ENCODE data around the gene MT1M. TPM values are rescaled to one million over a fixed set of nuclear protein-coding genes. Genes with fewer than 3 reads are reported as not detected.

Gene MT1M
- total RNA-seq, 1 experiment from 2014 or later: not detected

DNA sequence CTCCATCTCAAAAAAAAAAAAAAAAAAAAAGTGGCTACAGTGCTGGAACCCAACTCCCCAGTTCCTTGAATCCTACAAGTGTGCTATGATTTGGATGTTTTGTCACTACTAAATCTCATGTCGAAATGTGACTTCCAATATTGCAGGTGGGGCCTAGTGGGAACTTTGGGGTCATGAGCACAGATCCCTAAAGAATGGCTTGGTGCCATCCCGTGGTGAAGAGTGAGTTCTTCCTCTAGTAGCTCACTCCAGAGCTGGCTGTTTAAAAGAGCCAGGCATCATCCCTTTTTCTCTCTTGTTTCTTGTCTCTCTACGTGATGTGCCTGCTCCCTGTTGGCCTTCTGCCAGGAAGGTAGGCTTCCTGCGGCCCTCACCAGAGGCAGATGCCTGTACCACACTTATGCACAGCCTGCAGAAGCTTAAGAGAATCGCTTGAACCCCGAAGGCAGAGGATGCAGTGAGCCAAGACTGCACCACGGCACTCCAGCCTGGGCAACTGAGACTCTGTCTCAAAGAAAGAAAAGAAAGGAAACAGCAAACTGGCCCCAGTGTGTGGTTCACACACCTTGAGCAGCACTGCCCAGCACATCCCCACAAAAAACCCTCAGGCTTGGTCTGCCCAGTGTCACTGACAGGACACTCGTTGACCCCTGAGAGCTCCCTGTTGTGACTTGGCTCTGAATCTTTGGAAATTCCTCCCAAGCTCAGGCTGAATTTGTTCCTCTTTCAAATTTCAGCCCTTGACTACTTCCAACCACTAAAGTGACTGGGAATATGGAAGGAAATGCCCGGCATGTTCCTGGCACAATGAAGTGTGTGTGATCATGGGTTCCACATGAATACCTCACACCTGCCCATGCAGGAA lies 3.7 kb upstream of the MT1M start:
- DNase-seq (ENCODE audit: low spot score): no peak

DNA sequence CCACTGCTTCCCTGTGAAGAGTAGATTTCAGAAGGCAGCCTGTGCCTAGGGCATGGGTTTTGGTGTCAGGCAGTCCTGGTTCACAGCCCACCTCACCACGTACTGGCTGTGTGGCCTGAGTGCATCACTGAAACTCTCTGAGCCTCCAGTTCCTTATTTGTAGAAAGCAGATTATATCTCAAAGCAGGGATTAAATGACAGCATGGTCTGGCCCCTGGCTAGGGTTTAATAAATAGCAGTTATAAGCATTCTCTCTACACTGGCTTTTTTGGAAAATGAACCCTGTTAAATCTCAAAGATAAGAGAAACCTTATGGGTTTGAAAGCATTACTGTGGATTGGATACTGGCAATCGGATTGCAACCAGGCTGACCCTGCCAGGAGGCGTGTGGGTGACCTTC lies 2.9 kb upstream of the MT1M start:
- no peak for DNase-seq (ENCODE audit: low spot score)

DNA sequence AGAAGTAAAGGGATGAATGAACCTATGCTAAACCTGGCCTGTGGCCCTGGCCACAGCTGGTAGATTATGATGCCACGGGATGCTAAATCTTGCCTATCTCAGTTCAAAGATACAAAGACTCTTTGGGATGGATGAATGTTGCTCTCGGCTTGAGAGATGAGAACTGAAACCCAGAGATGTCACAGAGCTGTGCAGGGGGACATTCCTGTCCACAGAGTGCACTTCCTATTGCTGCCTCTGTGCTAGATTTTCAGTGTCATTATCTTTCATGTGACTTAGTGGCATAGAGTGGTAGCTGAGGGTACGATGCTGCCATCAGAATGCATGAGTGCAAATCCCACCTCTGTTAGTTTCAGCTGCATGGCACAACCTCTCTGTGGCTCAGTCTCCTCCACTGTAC lies 2.3 kb upstream of the MT1M start:
- no peak for DNase-seq (ENCODE audit: low spot score)

DNA sequence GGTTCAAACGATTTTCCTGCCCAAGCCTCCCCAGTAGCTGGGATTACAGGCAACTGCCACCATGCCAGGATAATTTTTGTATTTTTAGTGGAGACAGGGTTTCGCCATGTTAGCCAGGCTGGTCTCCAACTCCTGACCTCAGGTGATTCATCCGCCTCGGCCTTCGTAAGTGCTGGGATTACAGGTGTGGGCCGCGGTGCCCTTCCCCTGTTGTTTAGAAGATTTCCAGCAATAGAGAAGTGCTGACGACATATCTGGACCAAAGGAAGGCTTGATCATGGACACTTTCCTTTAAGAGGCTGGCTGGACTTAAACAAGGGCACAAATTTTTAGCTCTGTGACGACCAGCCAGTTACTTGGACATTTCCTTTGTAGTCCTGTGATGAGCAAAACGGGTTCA lies 1.3 kb upstream of the MT1M start:
- no peak for DNase-seq (ENCODE audit: low spot score)

DNA sequence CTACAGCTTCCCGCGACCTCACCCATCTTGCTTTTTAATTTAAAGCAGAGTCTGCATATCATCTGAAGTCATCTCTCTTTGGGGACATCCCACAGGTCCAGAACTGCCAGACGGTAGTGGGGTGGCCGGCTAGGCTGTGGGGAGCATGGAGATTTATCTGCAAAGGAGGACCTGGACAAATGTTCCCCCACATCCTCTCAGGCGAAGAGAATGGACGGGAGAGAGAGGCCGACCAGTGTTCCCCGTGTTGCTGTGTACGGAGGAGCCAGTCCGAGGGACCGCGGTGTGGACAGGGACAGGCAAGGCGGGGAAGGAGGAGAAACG lies 665 bp upstream of the MT1M start:
- no peak for DNase-seq (ENCODE audit: low spot score)

DNA sequence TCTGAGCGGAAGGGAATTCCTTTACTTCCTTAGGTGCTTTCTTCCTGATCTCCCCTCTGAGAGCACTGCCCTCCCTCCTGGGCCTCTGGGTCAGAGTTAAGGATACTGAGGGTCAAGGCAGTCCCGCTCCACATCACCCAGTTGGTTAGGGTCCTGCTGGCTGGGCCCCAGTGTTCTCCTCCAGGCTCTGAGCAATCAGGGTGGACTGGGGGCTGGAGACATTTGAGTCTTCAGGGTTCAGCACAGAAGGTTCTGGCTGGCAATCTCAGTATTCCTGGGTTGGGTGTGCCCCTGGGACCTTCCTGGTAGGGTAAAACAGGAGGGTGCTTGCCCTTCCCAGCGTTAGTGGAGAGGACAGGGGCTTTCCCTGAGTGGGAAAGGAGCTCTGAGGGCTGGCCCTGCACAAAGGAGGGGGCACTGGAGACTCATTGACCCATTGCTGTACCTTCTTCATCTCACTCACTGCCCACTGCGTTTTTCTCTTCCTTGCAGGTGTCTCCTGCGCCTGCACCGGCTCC lies 448 bp downstream of the MT1M start:
- DNase-seq (ENCODE audit: low spot score): no peak

DNA sequence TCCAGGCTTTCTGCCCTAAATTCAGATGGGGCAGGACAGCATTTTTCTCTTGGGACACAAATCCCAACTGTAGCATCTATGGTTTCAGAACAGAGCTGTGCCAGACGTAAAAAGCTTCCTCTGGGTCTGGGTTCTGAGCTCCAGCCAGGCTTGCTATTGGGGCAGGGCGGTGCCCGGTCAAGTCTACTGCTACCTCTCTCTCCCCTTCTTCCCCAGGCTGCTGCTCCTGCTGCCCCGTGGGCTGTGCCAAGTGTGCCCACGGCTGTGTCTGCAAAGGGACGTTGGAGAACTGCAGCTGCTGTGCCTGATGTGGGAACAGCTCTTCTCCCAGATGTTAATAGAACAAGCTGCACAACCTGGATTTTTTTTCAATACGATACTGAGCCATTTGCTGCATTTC lies 1.1 kb downstream of the MT1M start:
- DNase-seq (ENCODE audit: low spot score): no peak

DNA sequence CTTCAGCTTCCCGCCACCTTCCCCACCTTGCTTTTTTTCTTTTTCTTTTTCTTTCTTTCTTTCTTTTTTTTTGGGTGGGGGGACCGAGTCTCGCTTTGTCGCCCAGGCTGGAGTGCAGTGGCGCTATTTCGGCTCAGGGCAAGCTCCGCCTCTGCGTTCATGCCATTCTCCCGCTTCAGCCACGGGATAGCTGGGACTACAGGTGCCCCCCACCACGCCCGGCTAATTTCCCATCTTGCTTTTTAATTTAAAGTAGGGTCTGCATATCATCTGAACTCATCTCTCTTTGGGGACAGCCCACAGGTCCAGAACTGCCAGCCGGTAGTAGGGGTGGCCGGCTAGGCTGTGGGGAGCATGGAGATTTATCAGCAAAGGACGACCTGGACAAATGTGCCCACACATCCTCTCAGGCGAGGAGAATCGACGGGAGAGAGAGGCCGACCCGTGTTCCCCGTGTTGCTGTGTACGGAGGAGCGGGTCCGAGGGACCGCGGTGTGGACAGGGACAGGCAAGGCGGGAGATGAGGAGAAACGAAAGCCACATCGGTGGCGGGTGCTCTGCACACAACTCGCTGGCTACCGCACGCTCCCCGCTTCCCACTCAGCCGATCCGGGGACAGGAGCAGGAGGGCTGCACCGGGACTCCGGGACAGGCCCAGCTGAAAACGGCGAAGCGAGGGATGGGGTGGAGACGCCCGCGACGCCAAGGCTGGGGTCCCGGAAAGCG lies 2.4 kb downstream of the MT1M start:
- no peak for DNase-seq (ENCODE audit: low spot score)

DNA sequence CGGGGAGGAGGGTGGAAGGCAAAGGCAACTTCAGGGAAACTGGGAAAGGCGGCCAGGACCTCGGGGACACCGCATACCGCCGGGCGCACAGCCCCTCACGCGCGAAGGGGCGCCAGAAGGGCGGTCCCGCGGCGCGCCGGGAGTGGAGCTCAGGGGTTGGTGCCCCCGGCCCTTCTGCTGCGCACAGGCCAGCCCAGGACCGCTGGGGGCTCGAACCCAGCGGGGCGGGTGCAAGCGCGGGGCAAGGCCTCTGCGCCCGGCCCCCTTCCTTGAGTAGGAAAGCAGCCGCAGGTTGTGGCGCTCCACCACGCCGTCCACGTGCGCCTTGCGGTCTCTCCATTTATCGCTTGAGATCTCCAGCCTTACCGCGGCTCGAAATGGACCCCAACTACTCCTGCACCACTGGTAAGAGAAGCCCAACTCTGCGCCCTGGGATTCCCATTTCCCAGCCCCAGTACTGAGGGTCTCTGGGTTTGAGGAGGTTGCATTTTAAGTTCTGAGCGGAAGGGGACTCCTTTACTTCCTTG lies 3.0 kb downstream of the MT1M start:
- DNase-seq (ENCODE audit: low spot score): no peak

DNA sequence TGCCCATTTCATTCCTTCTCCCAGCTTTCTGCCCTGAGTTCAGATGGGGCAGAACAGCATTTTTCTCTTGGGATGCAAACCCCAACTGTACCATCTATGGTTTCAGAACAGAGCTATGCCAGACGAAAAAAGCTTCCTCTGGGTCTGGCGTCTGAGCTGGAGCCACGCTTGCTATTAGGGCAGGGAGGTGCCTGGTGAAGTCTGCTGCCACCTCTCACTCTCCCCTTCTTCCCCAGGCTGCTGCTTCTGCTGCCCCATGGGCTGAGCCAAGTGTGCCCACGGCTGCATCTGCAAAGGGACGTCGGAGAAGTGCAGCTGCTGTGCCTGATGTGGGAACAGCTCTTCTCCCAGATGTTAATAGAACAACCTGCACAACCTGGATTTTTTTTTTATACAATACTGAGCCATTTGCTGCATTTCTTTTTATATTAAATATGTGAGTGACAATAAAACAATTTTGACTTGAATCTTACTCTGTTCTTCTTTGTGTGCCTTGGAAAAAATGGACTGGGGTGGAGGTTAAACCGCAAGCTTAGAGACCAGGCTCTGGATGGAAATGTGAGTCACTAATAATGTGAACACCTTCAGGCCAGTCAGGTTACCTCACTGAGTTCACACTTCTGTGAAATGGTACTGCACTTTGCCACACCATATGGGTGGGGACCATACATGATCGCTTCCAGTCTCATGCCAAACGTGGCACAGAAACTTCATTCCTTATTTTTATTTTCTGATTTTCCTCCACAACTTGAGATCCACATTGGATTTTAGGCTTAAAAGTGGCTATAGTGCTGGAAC lies 4.4 kb downstream of the MT1M start:
- DNase-seq (ENCODE audit: low spot score): no peak

DNA sequence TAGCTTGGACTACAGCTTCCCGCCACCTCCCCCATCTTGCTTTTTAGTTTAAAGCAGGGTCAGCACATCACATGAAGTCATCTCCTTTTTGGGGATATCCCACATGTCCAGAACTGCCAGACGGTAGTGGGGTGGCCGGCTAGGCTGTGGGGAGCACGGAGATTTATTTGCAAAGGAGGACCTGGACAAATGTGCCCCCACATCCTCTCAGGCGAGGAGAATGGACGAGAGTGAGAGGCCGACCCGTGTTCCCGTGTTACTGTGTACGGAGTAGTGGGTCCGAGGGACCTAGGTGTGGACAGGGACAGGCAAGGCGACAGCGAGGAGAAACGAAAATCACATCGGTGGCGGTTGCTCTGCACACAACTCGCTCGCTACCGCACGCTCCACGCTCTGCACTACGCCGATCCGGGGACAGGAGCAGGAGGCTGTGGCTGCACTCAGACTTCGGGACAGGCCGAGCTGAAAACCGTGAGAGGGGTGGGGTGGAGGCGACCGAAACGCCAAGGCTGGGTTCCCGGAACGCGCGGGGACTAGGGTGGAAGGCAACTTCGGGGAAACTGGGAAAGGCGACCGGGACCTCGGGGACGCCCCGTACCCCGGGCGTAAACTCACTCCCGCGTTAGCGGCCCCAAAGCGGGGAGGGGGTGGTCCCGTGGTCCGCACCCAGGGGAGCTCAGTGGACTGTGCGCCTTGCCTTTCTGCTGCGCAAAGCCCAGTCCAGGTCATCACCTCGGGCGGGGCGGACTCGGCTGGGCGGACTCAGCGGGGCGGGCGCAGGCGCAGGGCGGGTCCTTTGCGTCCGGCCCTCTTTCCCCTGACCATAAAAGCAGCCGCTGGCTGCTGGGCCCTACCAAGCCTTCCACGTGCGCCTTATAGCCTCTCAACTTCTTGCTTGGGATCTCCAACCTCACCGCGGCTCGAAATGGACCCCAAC lies 5.6 kb downstream of the MT1M start, which contains the start of gene MT1A:
MT1A (plus strand) TSS at position 853 of the 937 bp plus-strand sequence; CDS start at position 926, 73 bp downstream.
- no peak for DNase-seq (ENCODE audit: low spot score)

DNA sequence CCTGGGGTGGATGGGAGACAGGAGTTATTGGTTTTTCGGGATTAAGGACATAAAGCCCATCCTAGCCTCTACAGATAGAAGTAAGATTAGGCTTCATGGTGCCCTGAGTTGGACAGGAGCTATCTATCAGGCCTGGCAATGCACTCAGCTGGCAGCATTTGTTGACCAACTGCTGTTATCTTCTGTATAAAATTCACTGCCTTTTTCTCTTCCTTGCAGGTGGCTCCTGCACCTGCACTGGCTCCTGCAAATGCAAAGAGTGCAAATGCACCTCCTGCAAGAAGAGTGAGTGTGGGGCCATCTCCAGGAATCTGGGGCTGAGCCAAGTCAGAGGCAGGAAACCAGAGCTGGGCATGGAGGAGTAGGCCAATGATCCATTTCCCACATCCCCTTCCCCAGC lies 6.6 kb downstream of the MT1M start:
- no peak for DNase-seq (ENCODE audit: low spot score)

DNA sequence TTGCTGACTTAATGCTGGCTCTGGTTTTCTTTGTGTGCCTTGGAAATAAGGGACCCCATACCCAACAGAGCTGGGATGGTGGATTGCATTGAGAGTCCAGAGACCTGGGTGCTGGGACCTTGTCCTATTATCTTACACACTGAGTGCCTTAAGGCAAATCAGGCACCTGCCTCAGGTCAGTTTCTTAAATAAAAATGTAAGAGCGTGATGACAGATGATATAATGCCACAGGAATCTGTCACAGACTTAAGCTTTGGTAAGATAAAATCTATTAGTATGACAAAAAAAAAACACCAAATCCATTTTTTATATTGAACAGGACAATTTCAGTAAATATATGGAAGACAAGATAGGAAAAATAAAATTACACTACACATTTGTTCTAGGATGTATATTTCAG lies 7.6 kb downstream of the MT1M start:
- no peak for DNase-seq (ENCODE audit: low spot score)

DNA sequence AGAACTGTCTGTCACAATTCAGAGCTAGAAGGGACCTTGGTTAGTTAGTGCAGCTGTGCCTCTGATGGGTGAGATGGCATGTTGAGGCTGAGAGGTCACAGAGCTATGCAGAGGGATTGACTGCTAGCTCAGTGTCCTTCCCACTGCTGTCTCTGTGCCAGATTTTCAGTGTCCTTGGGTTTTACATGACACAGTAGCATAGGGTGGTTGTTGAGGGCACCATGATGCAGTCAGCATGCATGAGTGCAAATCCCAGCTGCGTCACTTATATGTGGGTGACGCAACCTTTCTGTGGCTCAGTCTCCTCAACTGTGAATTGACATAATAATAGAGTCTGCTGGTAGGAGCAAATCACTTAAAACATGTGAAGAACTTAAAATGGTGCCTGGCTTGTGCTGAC lies 8.7 kb downstream of the MT1M start:
- DNase-seq (ENCODE audit: low spot score): no peak

DNA sequence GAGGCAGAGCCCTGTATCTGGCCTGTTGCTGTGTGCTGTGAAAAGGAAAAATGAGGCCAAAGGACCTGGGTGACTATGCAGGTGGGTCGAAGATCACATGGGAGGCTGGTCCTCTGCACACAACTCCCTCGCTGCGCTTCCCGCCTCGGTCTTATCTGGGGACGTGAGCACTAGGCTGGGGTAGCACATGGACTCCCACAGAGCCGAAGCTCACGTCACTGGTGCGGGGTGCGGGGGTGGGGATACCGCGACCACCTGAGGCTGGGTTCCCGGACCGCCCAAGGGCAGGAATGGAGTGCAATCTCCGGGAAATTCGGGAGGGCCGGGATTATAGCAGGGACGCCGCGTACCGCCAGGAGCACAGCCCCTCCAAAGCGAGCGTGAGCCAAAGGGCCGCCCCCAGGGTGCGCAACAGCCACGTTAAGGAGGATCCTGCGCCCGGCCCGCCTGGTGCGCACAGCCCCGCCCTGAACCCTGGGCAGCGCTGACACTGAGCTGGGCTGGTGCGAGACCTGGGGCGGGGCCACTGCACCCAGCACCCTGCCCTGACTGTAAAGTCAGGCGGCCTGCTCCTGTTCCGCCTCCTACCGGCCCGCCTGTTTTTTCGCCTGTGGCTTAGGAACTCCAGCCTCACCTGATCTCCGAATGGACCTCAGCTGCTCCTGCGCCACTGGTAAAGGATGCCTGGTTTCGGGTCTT lies 10.8 kb downstream of the MT1M start:
- no peak for DNase-seq (ENCODE audit: low spot score)

DNA sequence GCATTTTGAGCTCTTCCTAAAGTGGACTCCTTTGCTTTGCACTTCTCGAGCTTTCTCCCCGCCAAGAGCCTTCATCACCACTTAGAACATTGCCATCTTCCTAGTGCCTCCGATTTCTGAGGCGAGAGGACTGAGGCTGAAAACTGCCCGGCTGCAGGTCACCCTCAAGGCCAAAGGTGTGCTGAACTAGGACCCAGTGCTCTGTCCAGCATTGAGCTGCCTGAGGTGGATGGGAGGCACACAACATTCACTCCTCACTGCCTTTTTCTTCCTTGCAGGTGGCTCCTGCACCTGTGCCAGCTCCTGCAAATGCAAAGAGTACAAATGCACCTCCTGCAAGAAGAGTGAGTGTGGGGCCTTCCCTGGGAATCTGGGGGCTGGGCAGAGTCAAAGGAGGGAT lies 11.4 kb downstream of the MT1M start:
- no peak for DNase-seq (ENCODE audit: low spot score)

DNA sequence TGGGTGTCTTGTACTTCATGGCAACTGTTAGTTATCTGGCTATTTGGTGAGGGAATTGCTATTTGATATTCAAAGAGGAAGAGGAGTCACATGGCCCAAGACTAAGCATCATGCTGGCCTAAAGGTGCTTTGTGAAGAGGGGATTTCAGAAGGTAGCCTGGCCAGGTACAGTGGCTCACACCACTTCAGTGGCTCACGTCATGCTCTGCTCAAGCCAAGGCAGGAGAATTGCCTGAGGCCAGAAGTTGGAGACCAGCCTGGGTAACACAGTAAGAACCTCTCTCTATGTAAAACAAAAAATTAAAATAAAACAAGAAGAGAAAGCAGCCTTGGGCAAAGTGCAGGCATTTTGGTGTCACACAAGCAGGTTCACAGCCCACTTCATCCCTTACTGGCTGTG lies 12.9 kb downstream of the MT1M start:
- DNase-seq (ENCODE audit: low spot score): no peak

DNA sequence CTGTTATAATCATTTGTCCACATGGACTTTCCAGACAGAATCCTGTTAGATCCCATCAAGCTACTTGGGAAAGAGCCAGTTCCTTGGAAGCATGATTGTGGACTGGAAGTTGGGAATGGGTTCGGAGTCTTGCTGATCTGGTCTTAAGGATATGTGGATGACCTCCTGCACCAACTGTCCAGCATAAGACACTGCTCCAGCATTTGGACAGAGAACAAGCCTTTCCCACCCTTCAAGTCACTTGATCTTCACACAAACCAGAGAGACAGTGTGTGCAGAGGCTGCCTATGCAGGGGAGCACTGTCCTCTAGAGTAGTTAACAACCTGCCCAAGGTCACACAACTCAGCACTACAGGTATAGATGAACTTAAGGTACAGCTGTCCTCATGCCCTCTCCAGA lies 13.4 kb downstream of the MT1M start:
- no peak for DNase-seq (ENCODE audit: low spot score)

DNA sequence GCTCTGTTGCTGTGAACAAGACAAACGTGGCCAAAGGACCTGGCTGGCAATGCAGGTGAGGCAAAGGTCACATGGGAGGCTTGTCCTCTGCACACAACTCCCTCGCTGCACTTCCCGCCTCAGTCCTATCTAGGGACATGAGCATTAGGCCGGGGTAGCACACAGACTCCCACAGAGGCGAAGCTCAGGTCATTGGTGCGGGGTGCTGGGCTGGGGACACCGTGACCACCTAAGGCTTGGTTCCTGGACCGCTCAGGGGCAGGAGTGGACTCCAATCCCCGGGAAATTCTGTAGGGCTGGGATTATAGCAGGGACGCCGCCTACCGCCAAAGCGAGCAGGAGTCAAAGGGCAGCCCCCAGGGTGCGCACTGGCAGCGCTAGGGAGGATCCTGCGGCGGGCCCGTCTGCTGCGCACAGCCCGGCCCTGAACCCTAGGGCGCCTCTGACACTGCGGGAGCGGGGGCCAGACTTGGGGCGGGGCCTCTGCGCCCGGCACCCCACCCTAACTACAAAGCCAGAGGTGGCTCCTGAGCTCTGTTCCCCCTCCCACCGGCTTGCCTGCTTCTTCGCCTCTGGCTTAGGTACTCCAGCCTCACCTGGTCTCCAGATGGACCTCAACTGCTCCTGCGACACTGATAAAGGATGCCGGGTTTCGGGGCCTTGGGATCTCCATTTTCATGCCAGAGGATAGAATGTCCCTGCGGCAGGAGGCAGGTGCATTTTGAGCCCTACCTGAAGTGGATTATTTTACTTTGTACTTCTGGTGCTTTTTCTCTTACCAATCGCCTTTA lies 15.4 kb downstream of the MT1M start:
- DNase-seq (ENCODE audit: low spot score): no peak

DNA sequence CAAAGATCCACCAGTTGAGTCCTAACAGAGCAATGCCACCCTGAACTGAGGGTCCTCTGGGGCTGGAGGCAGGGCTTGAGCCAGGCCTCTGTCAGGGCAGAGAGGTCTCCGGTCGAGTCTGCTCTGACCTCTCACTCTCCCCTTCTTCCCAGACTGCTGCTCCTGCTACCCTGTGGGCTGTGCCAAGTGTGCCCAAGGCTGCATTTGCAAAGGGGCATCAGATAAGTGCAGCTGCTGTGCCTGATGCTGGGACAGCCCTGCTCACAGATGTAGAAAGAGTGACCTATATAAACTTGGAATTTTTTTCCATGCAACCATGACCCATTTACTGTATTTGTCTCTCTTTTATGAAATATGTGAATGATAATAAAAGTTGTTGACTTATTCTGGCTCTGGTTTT lies 16.8 kb downstream of the MT1M start:
- DNase-seq (ENCODE audit: low spot score): no peak
